Measurements from ENCODE around the gene RHOT2.

DNA sequence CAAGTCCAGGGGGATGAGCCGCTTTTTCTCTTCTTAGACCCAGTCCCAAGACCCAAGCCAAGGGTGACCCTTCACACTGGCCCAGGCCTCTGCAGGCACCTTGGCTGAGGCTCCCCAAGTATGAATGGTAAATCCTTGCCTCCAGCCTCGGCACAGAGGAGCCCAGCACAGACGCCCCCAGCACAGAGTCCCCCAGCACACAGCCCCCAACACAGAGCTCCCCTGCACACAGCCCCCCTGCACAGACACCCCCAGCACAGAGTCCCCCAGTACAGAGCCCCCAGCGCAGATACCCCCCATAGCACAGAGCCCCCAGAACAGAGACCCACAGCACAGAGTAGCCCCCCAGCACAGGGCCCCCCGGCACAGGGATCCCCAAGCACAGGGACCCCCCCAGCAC, 27.3 kb upstream of the RHOT2 start:
- no peak for TF ChIP-seq CTCF (IDR thresholded peaks at IDR 0.05)
- no peak for TF ChIP-seq POLR2A (IDR thresholded peaks at IDR 0.05)

Measured in adrenal gland (tissue), 5 donors.